Keratinocyte (primary cell): ENCODE results near the gene DGKE.

Experiments used
- CTCF ChIP-seq, 3 experiments: IDR thresholded peaks in 1 of 3; conservative IDR thresholded peaks in 1 of 3; optimal IDR thresholded peaks in 1 of 3; 2 replicates in 2 of 3; 3 replicates in 1 of 3; pipeline versions ENCODE3 to v1.5.1; 2011; ENCODE audit warnings: low read length in 3 of 3, mild to moderate bottlenecking in 3 of 3, moderate library complexity in 2 of 3, control low read depth in 1 of 3, inconsistent platforms in 1 of 3; ENCODE audit not compliant: insufficient read depth in 2 of 3; ENCODE audit errors: extremely low read depth in 1 of 3
- EZH2 ChIP-seq: IDR thresholded peaks from one replicate; pipeline ENCODE4 v1.6.1; 2012; ENCODE audit warnings: inconsistent platforms, mild to moderate bottlenecking, low read length, moderate library complexity

GRCh38 chr17:56880133-56880532 lies 46.2 kb downstream of the DGKE start:
- TF ChIP-seq EZH2 (no peak), CTCF (optimal IDR thresholded peaks at IDR 0.05 in 1 of 3, IDR thresholded peaks at IDR 0.05 in 1 of 3, conservative IDR thresholded peaks at IDR 0.05 in 1 of 3; ENCODE audit: extremely low read depth in 1 of 3, insufficient read depth in 2 of 3, low read length in 3 of 3) (no peak)
